ENCODE data around the gene ALG1L2.
A peak's percentile ranks its signal among the peaks of the same experiment; 100 is the strongest.
"Not testable (repeated sequence)": the region's sequence is repeated elsewhere in the genome, so short reads cannot be mapped to it uniquely, and the experiment has no call there.

The ALG1L2 gene

GRCh38 chr3:130091958-130092357 lies 10.3 kb downstream of the ALG1L2 start:
- H3K4me3 ChIP-seq (ENCODE audit: low read depth, low read length), result no peak overlapping the region
- no peak for TF ChIP-seq CTCF (conservative IDR thresholded peaks at IDR 0.05; ENCODE audit: low read depth, low read length)

DNA sequence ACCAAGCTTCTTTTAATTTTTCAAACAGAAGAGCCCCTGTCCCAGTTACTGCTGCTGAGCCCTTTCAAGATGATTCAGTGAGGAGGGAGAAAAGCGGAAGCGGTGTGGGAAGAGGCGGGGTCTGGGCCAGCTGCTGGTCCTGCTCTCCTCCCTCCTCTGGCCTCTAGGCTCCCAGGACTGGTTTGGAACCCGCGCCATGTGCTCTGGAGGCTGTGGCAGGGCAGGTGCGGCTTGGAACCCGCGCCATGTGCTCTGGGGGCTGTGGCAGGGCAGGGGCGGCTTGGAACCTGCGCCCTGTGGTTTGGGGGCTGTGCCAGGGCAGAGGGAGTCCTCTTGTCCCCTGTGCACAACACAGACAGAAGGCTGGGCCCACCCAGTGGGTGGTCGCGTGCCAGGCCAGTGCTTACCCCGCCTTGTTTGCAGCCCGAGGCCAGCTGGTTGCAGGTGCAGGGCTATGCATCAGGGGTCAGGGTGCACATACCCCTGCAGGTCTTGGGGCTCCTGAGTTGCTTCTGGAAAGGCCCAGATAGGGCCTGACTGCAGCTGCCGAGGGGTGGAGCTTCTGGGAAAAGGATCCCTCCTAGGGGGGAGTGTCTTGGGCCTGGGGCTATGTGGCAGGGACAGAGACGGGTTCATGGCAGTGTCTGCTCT lies 12.2 kb downstream of the ALG1L2 start:
- no peak overlapping the region for H3K4me3 ChIP-seq (ENCODE audit: low read depth, low read length)
- no peak for DNase-seq (ENCODE audit: low read depth)

More at GRCh38 chr3:130091958-130092357, 10.3 kb downstream of the ALG1L2 start:
- DNase-seq (ENCODE audit: low read depth), result no peak

GRCh38 chr3:130094491-130094941 lies 12.9 kb downstream of the ALG1L2 start:
- not testable (repeated sequence) for H3K4me3 ChIP-seq (ENCODE audit: low read depth, low read length); DNase-seq (ENCODE audit: low read depth)

More for the DNA sequence above, 12.2 kb downstream of the ALG1L2 start:
- TF ChIP-seq CTCF (conservative IDR thresholded peaks at IDR 0.05; ENCODE audit: low read depth, low read length), result no peak

GRCh38 chr3:130095858-130096257 lies 14.2 kb downstream of the ALG1L2 start:
- DNase-seq (ENCODE audit: low read depth); H3K4me3 ChIP-seq (ENCODE audit: low read depth, low read length): not testable (repeated sequence)

DNA sequence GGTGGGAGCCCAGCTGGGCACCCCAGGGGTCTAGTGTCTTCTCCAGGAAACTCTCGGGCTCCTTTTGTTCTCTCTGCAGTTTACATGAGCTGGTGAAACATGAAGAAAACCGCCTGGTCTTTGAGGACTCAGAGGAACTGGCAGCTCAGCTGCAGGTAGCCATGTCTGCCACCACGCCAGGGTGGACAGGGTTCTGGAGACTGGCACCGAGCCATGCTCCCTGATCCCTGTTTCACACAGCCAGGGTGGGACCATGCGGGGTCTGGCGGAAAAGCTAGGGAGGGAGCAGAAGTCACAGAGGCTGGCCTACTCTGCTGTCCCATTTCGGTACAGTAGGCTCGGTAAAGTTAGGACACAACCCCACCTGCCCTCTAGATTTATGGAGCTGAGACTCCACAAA lies 15.5 kb downstream of the ALG1L2 start:
- H3K4me3 ChIP-seq (ENCODE audit: low read depth, low read length); DNase-seq (ENCODE audit: low read depth): not testable (repeated sequence)

DNA sequence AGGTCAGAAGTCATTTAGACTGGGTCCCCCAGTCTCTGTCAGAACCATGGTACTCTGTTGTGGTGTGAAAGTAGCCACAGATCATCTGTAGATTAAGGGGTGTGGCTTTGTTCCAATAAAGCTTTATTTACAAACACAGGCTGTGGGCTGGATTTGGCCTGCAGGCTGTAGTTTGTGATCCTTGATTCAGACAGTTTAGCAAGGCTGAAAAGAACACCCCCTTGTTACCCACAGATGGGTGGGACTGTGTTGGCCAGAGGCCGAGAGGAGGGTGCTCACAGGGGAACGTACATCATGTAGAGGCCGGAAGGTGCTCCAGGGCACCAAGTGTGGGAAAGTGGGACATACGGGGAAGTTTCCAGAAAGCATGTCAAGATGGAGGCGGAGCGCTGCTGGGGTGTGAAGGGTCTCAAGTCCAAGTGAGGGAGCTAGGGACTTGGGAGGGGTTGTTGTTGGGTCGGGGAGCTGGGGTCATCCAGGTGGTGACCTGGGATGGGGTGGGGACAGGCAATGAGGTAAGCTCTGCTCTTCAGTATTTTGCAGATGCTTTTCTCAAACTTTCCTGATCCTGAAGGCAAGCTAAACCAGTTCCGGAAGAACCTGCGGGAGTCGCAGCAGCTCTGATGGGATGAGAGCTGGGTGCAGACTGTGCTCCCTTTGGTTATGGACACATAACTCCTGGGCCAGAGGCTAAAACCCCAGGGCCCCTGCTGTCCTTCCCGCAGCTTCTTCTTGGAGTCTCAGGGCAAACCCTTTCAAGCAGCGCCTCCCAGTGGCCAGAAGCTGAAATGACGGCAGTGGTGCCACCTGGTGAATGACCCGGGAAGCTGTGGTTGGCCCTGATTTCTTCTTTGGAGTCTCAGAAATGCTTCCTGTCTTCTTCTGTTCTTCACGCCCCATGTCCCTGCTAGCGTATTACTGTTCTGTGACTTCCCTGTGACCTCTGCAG lies 16.3 kb downstream of the ALG1L2 start:
- TF ChIP-seq CTCF (conservative IDR thresholded peaks at IDR 0.05; ENCODE audit: low read depth, low read length), result peak; percentile 42
- not testable (repeated sequence) for H3K4me3 ChIP-seq (ENCODE audit: low read depth, low read length)
- peak; percentile 13 for DNase-seq (ENCODE audit: low read depth)

DNA sequence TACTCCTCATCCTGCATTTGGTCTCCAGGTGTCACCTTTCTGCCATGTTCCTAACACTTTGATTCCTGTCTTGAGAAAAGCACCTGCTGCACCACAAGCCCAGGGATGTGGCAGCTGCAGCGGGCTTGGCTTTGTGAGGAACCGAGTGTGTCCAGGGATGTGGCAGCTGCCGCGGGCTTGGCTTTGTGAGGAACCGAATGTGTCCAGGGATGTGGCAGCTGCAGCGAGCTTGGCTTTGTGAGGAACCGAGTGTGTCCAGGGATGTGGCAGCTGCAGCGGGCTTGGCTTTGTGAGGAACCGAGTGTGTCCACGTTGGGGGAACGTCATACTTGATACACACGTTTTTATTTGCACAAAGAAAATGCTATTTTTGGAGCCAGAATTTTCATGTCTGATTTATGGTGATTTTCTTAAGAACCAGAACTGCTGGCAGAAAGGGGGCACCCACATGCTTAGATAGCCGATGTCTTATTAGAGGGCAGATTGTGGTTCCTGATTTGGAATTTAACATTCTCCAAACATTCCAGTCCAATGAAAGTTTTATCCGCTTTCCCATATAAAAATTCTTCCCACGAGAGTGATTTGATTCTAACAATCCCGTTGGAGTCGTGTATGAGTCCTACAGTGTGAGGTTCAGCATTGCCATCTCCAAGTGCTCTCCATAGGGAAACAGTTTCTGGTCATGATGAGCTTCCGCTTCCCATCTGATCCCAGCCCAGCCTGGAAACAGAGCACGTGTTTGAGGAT lies 17.2 kb downstream of the ALG1L2 start:
- not testable (repeated sequence) for DNase-seq (ENCODE audit: low read depth)

DNA sequence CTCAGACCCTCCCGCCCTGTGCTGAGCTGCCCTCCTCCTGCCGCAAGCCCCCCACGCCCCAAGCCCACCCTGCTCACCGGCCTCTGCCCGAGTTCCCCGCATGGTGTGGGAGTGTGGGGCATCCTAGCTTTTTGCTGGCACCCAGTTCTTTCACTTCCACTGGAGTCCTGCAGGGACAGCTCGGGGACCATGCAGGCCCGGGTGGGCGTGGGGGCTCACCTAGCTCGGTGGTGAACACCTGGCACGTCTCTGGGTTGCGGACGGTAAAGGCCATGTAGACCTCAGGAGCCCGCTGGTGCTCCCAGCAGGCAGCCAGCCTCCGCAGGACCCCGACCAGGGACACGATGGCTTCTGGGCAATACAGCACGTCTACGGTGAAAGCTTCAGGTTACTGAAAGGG lies 20.9 kb downstream of the ALG1L2 start:
- DNase-seq (ENCODE audit: low read depth), result not testable (repeated sequence)

More for the DNA sequence above, 17.2 kb downstream of the ALG1L2 start:
- H3K4me3 ChIP-seq (ENCODE audit: low read depth, low read length), result not testable (repeated sequence)

DNA sequence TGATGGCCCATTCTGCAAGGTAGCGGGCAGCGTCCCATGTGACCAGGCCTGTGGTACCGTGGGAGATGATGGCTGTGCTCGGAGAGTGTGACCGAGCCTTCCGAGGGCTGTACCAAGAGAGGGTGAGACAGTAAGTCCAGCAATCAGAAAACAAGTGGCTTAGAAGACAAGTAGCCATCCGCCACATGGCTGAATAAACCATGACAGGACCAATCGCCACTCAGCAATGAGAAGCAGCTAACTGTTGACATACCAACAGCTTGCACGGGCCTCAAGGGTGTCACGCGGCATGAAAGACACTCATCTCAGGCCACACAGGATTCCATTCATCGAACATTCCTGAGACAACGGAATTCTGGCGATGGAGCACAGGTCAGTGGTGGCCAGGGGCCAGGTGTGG lies 22.6 kb downstream of the ALG1L2 start:
- DNase-seq (ENCODE audit: low read depth), result peak; percentile 12

More for the DNA sequence above, 20.9 kb downstream of the ALG1L2 start:
- not testable (repeated sequence) for H3K4me3 ChIP-seq (ENCODE audit: low read depth, low read length)

DNA sequence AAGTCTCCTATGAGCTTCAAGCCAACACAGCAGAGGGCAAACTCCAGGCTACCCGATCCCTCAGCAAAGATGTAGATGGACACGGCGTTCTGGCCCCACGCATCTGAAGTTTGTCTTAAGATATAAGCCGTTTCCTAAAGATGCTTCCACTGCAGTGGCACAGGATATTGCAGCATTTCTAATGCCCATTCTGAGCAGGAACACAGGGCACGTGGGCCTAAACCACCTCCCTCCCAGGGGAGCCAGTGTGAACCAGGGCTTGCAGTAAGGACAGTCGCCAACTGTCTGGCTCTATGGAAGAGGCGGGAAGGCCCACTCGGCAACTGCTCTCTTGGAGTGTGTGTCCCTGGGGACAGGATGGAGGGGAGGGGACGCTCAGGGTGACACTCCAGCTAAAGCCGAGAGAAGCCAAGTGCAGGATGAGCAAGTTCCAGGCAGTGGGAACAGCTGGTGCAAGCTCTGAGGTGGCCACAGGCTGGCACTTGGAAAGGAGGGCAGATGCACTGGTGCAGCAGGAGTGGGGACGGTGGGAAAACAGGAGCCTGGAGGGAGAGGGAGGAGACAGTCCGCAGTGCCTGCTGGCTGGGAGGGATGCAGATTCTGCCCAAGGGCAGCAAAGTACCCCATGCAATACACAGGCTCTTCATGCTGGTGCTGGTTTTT lies 25.8 kb downstream of the ALG1L2 start:
- H3K4me3 ChIP-seq (ENCODE audit: low read depth, low read length); DNase-seq (ENCODE audit: low read depth): not testable (repeated sequence)

More for the DNA sequence above, 22.6 kb downstream of the ALG1L2 start:
- H3K4me3 ChIP-seq (ENCODE audit: low read depth, low read length), result not testable (repeated sequence)

GRCh38 chr3:130108836-130109585 lies 27.4 kb downstream of the ALG1L2 start:
- H3K4me3 ChIP-seq (ENCODE audit: low read depth, low read length); DNase-seq (ENCODE audit: low read depth): not testable (repeated sequence)

DNA sequence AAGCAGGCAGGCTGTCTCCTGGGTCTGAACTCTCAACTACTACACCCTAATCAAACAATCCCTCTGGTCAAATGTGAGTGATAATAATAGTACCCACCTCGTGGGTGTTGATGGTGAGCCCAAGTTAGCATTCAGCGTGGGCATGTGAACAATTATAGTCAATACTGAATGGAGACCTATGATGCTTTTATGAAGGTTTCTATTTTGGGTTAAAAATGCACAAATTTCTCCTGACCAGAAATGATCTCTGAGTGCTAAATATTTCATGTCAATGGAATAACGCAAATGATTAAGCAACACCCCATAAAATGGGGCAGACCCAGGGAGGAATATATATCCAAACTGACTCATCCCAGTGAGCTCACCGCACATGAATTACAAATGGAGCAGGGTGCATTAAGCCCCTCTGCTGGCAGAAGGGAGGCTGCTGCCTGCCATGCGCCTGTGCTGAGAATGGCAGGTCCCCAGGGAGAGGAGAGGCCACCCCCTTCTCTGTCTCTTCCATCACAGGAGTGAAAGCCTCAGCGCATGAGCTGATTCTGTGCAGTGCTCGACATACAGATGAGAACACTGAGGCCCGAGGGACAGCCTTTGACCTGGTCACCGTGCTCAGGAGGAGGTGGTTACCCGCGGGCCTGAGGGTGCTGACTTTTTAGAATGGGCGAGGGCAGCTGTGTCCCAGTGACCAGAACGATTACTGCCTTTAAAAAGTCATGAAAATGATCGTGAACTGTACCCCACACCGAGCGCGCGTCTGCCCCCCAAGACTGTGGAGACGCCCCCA lies 28.9 kb downstream of the ALG1L2 start:
- DNase-seq (ENCODE audit: low read depth), result peak; percentile 61

More for the DNA sequence above, 28.9 kb downstream of the ALG1L2 start:
- peak overlapping the region; percentile 78 for H3K4me3 ChIP-seq (ENCODE audit: low read depth, low read length)

Measured in choroid plexus epithelial cell (primary cell).